Thyroid gland (tissue), 4 donors: ENCODE results near the gene PCDH15. TPM values are rescaled to one million over a fixed set of nuclear protein-coding genes. Genes with fewer than 3 reads are reported as not detected.
"Not testable (repeated sequence)": the region's sequence is repeated elsewhere in the genome, so short reads cannot be mapped to it uniquely, and the experiment has no call there.

Source experiments
- DNase-seq, 2 donors: peaks; one replicate each; pipeline ENCODE4 v3.0.0-alpha.2; 2019
- H3K27ac ChIP-seq, 3 donors: fragments of 200-600 bp; sonication (generic); 1 replicate in 2 of 3; 2 replicates in 1 of 3; pipeline ENCODE4 v1.5.1; 2016 to 2019; ENCODE audit warnings: mild to moderate bottlenecking in 1 of 3, moderate library complexity in 1 of 3
- H3K27me3 ChIP-seq: fragments of 200-600 bp; sonication (generic); one replicate; pipeline ENCODE4 v1.5.1; 2019
- H3K36me3 ChIP-seq, 2 donors: fragments of 200-600 bp; sonication (generic); one replicate each; pipeline ENCODE4 v1.5.1; 2016 to 2019
- H3K4me1 ChIP-seq, 2 donors: fragments of 200-600 bp; sonication (generic); one replicate each; pipeline ENCODE4 v1.5.1; 2017 to 2019
- H3K4me3 ChIP-seq, 3 donors: fragments of 200-600 bp; sonication (generic); replicated peaks in 1 of 3; 1 replicate in 2 of 3; 2 replicates in 1 of 3; pipeline ENCODE4 v1.5.1; 2016; ENCODE audit warnings: mild to moderate bottlenecking in 1 of 3
- H3K9me3 ChIP-seq: fragments of 200-600 bp; sonication (generic); one replicate; pipeline ENCODE4 v1.5.1; 2017
- POLR2A ChIP-seq, 2 donors: fragments of 450-650 bp; IDR thresholded peaks; one replicate each; pipeline ENCODE4 v1.6.1; 2017; ENCODE audit warnings: antibody characterized with exemption in 2 of 2, mild to moderate bottlenecking in 2 of 2, moderate library complexity in 1 of 2
- WGBS, 2 donors: methylation state at CpG; one replicate each; pipeline ENCODE4 v1.1.5; 2017; 5-methylcytosine and 5-hydroxymethylcytosine counted together
- intact Hi-C: fragments of 100-400 bp; cut with DNase I; formaldehyde crosslinking; loops from one replicate; pipeline ENCODE4 v1.15.1; 2023
- total RNA-seq, 4 donors: library from RNA; depleted of rRNA; stranded (reverse); fragments of >200 nt; gene quantifications; one replicate each; pipeline ENCODE4 v1.2.3, GENCODE V29; 2016
- TF ChIP-seq, protein P1 (sequence below), 6 experiments: fragments of 200-600 bp in 3 of 6; fragments of 450-650 bp in 3 of 6; sonication (generic) in 3 of 6; IDR thresholded peaks; one replicate each; pipeline ENCODE4 v1.5.1; 2016 to 2019; ENCODE audit warnings: antibody characterized with exemption in 6 of 6, mild to moderate bottlenecking in 2 of 6, inconsistent platforms in 1 of 6, moderate library complexity in 1 of 6

The PCDH15 gene
- total RNA-seq, 4 donors from 2014 or later, result not detected

DNA sequence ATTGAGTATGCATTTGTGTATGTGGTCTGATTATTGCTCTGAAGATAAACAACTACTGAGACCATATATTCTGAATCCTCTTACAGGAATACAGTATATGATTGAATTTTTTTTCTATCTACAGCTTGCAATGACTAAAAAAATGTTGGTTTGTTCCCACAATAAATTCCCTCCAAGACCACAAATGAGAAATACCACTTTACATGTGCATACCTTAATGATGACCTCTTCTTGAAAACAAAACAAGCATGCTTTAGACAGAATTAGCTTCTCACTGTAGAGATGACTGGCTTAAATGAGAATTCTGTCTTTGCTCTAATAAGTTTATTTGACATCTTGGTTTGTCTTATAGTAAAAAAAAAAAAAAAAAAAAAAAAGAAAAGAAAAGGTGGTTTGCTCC, 241.5 kb downstream of the PCDH15 start:
- no peak for DNase-seq
- Histone ChIP-seq H3K27ac (no peak overlapping the region), H3K9me3 (no peaks in the 10 kb centered on the region), H3K4me3 (no peak overlapping the region), H3K27me3 (no peaks in the 10 kb centered on the region), H3K36me3 (no peaks in the 10 kb centered on the region), H3K4me1 (no peaks in the 10 kb centered on the region)
- intact Hi-C loops, result no loop called here
- TF ChIP-seq, protein P1, sequence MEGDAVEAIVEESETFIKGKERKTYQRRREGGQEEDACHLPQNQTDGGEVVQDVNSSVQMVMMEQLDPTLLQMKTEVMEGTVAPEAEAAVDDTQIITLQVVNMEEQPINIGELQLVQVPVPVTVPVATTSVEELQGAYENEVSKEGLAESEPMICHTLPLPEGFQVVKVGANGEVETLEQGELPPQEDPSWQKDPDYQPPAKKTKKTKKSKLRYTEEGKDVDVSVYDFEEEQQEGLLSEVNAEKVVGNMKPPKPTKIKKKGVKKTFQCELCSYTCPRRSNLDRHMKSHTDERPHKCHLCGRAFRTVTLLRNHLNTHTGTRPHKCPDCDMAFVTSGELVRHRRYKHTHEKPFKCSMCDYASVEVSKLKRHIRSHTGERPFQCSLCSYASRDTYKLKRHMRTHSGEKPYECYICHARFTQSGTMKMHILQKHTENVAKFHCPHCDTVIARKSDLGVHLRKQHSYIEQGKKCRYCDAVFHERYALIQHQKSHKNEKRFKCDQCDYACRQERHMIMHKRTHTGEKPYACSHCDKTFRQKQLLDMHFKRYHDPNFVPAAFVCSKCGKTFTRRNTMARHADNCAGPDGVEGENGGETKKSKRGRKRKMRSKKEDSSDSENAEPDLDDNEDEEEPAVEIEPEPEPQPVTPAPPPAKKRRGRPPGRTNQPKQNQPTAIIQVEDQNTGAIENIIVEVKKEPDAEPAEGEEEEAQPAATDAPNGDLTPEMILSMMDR (IDR thresholded peaks at IDR 0.05), result no peak
- TF ChIP-seq POLR2A (IDR thresholded peaks at IDR 0.05), result no peak

DNA sequence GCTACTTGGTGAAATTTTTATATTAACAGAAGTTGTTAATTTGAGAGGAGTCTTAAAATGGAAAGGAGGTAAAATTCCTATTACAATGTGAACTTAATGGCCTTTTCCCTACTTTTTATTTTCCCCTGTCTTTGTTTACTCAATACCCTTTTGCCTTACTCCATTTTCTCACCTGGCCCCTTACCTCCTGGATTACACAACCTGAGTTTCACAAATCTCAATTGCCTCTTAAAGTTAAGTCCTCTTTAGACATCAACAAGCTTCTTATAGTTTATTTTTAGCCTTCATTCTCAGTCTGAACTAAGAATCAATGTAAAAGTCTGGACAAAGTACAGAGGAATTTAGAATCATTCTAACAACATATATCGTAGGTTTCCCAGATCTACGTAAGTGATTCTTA, 247.0 kb downstream of the PCDH15 start:
- no peak for TF ChIP-seq POLR2A (IDR thresholded peaks at IDR 0.05)
- TF ChIP-seq, protein P1 (IDR thresholded peaks at IDR 0.05), result no peak
- no peak for DNase-seq
- Histone ChIP-seq H3K4me1 (no peaks in the 10 kb centered on the region), H3K9me3 (no peaks in the 10 kb centered on the region), H3K27me3 (no peaks in the 10 kb centered on the region), H3K36me3 (no peaks in the 10 kb centered on the region), H3K4me3 (no peak overlapping the region), H3K27ac (no peak overlapping the region)
- WGBS, 2 donors, result 63 to 66% methylated on average over 2 of the region's 2 CpGs
- intact Hi-C loops, result no loop called here

DNA sequence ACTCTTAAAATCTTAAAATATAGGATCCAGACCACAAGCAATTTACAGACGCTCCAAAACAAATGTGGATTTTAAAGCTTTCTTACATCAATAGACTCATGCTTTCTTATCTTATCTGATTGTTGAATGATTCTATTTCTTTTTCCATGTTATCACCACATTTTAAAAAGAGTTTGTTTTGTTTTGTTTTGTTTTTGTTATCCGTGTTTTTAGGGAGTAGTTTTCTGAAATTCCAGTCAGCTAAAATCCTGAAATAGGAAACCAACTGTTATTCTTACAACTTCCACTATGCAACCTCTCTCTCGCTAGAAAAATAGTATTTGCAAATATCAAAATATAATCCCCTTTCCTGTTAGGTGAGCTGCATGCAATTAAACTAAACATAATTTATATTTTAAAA, 251.0 kb downstream of the PCDH15 start:
- no peak for DNase-seq
- TF ChIP-seq POLR2A (IDR thresholded peaks at IDR 0.05), result no peak
- Histone ChIP-seq H3K9me3 (no peaks in the 10 kb centered on the region), H3K27me3 (no peaks in the 10 kb centered on the region), H3K27ac (no peak overlapping the region), H3K36me3 (no peaks in the 10 kb centered on the region), H3K4me1 (no peaks in the 10 kb centered on the region), H3K4me3 (no peak overlapping the region)
- WGBS, 2 donors, result 39 to 51% methylated on average over 3 of the region's 3 CpGs
- intact Hi-C loops, result no loop called here

DNA sequence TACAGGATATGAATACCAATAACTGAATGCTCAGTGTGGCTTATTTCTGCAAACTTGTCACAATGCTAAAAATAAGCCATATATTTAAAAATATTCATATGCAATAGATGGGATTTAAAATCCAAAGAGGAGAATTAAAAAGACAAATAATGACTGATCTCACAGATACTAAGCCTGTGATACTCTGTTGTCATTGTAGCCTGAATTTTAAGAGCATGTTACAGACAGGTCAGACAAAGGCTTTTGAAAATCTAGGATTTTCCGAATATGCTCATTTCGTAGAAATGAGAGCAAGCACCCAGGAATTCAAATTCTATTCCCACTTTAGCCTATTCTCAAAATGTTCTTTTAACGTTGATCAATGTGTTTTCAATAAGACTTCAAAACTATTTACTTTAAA, 269.7 kb downstream of the PCDH15 start:
- Histone ChIP-seq H3K27me3 (no peaks in the 10 kb centered on the region), H3K9me3 (no peaks in the 10 kb centered on the region), H3K4me1 (no peaks in the 10 kb centered on the region), H3K36me3 (no peaks in the 10 kb centered on the region), H3K27ac (no peak overlapping the region), H3K4me3 (no peak overlapping the region)
- WGBS, 2 donors, result 86 to 90% methylated on average over 3 of the region's 3 CpGs
- no peak for TF ChIP-seq POLR2A (IDR thresholded peaks at IDR 0.05)
- TF ChIP-seq, protein P1 (IDR thresholded peaks at IDR 0.05), result no peak
- intact Hi-C loops, result no loop called here
- DNase-seq, result no peak

DNA sequence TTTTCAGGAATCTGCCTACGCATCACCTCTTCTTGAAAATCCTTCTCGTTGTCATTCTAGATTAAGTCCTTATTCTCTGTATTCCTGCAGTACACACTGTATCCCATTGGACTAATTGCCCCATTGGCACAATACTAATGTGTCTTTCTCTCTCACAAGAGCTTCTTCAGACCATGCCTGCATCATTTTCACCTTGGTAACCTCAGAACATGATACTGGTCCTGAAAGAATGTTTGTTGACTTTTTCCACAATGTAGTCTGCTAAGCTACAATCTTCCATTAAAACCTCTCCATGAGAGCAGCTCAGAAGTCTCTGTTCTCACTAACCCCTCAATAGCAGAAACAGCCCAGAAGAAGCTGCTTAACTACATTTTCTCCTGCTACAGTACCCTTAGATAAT, 270.7 kb downstream of the PCDH15 start:
- no peak for TF ChIP-seq POLR2A (IDR thresholded peaks at IDR 0.05)
- TF ChIP-seq, protein P1 (IDR thresholded peaks at IDR 0.05), result no peak
- H3K36me3 ChIP-seq, result no peaks in the 10 kb centered on the region
- no peak overlapping the region for H3K27ac ChIP-seq
- no peak overlapping the region for H3K4me3 ChIP-seq
- H3K9me3 ChIP-seq, result no peaks in the 10 kb centered on the region
- WGBS, 2 donors, result 85 to 89% methylated on average over 2 of the region's 2 CpGs
- no peaks in the 10 kb centered on the region for H3K4me1 ChIP-seq
- no peak for DNase-seq
- H3K27me3 ChIP-seq, result no peaks in the 10 kb centered on the region
- intact Hi-C loops, result no loop called here

DNA sequence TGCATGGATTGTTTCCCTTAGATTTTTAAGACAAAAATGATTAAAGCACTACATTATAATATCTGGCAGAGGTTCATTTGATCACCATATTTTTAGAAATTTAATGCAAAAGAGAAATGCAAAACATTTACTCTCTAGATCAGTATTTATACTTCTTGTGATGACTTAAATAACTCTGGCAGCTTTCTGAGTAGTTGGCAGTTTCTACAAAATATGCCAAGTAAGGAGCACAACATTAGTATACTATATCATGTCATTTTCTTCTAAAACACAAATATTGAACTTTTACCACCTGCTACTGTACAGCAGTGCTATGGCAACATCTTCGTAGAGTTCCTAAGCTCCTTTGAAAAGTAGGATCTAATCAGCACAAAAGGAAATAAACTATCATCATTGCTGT, 275.2 kb downstream of the PCDH15 start:
- no peak for DNase-seq
- Histone ChIP-seq H3K4me1 (no peaks in the 10 kb centered on the region), H3K27me3 (no peaks in the 10 kb centered on the region), H3K9me3 (no peaks in the 10 kb centered on the region), H3K36me3 (no peaks in the 10 kb centered on the region), H3K27ac (no peak overlapping the region), H3K4me3 (no peak overlapping the region)
- intact Hi-C loops, result no loop called here
- TF ChIP-seq, protein P1 (IDR thresholded peaks at IDR 0.05), result no peak
- no peak for TF ChIP-seq POLR2A (IDR thresholded peaks at IDR 0.05)
- WGBS, 2 donors, result 82 to 83% methylated on average over 1 of the region's 1 CpG

DNA sequence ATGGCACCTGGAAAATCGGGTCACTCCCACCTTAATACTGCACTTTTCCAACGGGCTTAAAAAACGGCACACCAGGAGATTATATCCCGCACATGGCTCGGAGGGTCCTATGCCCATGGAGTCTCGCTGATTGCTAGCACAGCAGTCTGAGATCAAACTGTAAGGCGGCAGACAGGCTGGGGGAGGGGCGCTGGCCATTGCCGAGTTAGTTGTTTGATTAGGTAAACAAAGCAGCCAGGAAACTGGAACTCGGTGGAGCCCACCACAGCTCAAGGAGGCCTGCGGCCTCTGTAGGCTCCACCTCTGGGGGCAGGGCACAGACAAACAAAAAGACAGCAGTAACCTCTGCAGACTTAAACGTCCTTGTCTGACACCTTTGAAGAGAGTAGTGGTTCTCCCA, 285.8 kb downstream of the PCDH15 start:
- DNase-seq, H3K27ac ChIP-seq, H3K36me3 ChIP-seq, H3K4me1 ChIP-seq, intact Hi-C loops, H3K4me3 ChIP-seq, H3K27me3 ChIP-seq, H3K9me3 ChIP-seq: not testable (repeated sequence)
- 90 to 96% methylated on average over 12 of the region's 12 CpGs for WGBS, 2 donors
